ENCODE data around the gene IZUMO2.
"Not testable (repeated sequence)": the region's sequence is repeated elsewhere in the genome, so short reads cannot be mapped to it uniquely, and the experiment has no call there.

- TF ChIP-seq, protein P1, sequence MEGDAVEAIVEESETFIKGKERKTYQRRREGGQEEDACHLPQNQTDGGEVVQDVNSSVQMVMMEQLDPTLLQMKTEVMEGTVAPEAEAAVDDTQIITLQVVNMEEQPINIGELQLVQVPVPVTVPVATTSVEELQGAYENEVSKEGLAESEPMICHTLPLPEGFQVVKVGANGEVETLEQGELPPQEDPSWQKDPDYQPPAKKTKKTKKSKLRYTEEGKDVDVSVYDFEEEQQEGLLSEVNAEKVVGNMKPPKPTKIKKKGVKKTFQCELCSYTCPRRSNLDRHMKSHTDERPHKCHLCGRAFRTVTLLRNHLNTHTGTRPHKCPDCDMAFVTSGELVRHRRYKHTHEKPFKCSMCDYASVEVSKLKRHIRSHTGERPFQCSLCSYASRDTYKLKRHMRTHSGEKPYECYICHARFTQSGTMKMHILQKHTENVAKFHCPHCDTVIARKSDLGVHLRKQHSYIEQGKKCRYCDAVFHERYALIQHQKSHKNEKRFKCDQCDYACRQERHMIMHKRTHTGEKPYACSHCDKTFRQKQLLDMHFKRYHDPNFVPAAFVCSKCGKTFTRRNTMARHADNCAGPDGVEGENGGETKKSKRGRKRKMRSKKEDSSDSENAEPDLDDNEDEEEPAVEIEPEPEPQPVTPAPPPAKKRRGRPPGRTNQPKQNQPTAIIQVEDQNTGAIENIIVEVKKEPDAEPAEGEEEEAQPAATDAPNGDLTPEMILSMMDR (optimal IDR thresholded peaks at IDR 0.05 in 1 of 3, IDR thresholded peaks at IDR 0.05 in 1 of 3, conservative IDR thresholded peaks at IDR 0.05 in 1 of 3; ENCODE audit: extremely low read depth in 1 of 3, insufficient read depth in 2 of 3, low read length in 3 of 3) = not testable (repeated sequence)
- not testable (repeated sequence) for TF ChIP-seq EZH2 (IDR thresholded peaks at IDR 0.05; ENCODE audit: low read length)
These were observed 29.3 kb downstream of the IZUMO2 start for GRCh38 chr19:50133518-50134492.

Data from keratinocyte (primary cell).